Ishikawa (cell line): ENCODE measurements around the gene IZUMO1R.

Experiments
- CEBPB ChIP-seq: IDR thresholded peaks from 2 replicates; pipeline ENCODE4 v1.6.1; 2012
- CREB1 ChIP-seq: IDR thresholded peaks from 2 replicates; pipeline ENCODE4 v1.6.1; 2012; ENCODE audit warnings: low read depth
- EGR1 ChIP-seq: IDR thresholded peaks from 2 replicates; pipeline ENCODE4 v1.6.1; 2012
- EP300 ChIP-seq: IDR thresholded peaks from 2 replicates; pipeline ENCODE4 v1.6.1; 2012; ENCODE audit warnings: borderline replicate concordance
- FOXM1 ChIP-seq: IDR thresholded peaks from 2 replicates; pipeline ENCODE4 v1.6.1; 2012; ENCODE audit warnings: low read depth, borderline replicate concordance
- NFIC ChIP-seq: IDR thresholded peaks from 2 replicates; pipeline ENCODE4 v1.6.1; 2012
- RAD21 ChIP-seq: IDR thresholded peaks from 2 replicates; pipeline ENCODE4 v1.6.1; 2012; ENCODE audit warnings: low read depth
- TAF1 ChIP-seq: IDR thresholded peaks from 2 replicates; pipeline ENCODE4 v1.6.1; 2012; ENCODE audit warnings: low read depth, mild to moderate bottlenecking
- TCF12 ChIP-seq: IDR thresholded peaks from 2 replicates; pipeline ENCODE4 v1.6.1; 2012; ENCODE audit warnings: low read depth
- TEAD4 ChIP-seq: IDR thresholded peaks from 2 replicates; pipeline ENCODE4 v1.6.1; 2012
- YY1 ChIP-seq: IDR thresholded peaks from 2 replicates; pipeline ENCODE4 v1.6.1; 2012; ENCODE audit warnings: low read depth
- ZBTB7A ChIP-seq: IDR thresholded peaks from 2 replicates; pipeline ENCODE4 v1.6.1; 2012; ENCODE audit warnings: low read depth
- TF ChIP-seq, protein P1 (sequence below): IDR thresholded peaks from 2 replicates; pipeline ENCODE4 v1.6.1; 2012
- TF ChIP-seq, protein P2 (sequence below): IDR thresholded peaks from 2 replicates; pipeline ENCODE4 v1.6.1; 2012
- TF ChIP-seq, protein P3 (sequence below): IDR thresholded peaks from 2 replicates; pipeline ENCODE4 v1.6.1; 2012; ENCODE audit warnings: low read depth, mild to moderate bottlenecking

The IZUMO1R gene

DNA sequence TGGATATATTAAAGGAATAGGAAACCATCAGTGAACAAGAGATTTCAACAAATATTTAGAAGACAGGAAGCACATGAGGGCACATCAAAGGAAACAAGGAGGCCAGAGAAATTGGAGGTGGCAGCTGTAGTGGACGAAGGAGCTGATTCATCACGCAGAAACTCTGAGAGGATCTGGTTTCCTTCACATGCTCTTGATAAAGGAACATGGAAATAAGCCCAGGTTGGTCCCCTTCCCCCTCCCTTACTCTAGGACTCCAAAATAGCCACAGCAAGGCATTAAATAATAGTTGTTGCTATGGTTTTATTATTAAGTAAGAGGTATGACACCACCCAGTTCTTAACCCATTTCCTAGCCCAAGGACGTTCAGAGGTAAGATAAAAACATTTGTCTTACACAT lies 11.3 kb downstream of the IZUMO1R start:
- TF ChIP-seq EGR1 (no peak), TAF1 (no peak), YY1 (no peak), RAD21 (no peak), CREB1 (no peak), EP300 (no peak), TCF12 (no peak), TEAD4 (no peak), NFIC (no peak), ZBTB7A (no peak), CEBPB (no peak), FOXM1 (no peak)
- TF ChIP-seq, protein P1, sequence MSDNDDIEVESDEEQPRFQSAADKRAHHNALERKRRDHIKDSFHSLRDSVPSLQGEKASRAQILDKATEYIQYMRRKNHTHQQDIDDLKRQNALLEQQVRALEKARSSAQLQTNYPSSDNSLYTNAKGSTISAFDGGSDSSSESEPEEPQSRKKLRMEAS = no peak
- TF ChIP-seq, protein P2, sequence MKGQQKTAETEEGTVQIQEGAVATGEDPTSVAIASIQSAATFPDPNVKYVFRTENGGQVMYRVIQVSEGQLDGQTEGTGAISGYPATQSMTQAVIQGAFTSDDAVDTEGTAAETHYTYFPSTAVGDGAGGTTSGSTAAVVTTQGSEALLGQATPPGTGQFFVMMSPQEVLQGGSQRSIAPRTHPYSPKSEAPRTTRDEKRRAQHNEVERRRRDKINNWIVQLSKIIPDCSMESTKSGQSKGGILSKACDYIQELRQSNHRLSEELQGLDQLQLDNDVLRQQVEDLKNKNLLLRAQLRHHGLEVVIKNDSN = no peak
- TF ChIP-seq, protein P3, sequence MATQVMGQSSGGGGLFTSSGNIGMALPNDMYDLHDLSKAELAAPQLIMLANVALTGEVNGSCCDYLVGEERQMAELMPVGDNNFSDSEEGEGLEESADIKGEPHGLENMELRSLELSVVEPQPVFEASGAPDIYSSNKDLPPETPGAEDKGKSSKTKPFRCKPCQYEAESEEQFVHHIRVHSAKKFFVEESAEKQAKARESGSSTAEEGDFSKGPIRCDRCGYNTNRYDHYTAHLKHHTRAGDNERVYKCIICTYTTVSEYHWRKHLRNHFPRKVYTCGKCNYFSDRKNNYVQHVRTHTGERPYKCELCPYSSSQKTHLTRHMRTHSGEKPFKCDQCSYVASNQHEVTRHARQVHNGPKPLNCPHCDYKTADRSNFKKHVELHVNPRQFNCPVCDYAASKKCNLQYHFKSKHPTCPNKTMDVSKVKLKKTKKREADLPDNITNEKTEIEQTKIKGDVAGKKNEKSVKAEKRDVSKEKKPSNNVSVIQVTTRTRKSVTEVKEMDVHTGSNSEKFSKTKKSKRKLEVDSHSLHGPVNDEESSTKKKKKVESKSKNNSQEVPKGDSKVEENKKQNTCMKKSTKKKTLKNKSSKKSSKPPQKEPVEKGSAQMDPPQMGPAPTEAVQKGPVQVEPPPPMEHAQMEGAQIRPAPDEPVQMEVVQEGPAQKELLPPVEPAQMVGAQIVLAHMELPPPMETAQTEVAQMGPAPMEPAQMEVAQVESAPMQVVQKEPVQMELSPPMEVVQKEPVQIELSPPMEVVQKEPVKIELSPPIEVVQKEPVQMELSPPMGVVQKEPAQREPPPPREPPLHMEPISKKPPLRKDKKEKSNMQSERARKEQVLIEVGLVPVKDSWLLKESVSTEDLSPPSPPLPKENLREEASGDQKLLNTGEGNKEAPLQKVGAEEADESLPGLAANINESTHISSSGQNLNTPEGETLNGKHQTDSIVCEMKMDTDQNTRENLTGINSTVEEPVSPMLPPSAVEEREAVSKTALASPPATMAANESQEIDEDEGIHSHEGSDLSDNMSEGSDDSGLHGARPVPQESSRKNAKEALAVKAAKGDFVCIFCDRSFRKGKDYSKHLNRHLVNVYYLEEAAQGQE = no peak

DNA sequence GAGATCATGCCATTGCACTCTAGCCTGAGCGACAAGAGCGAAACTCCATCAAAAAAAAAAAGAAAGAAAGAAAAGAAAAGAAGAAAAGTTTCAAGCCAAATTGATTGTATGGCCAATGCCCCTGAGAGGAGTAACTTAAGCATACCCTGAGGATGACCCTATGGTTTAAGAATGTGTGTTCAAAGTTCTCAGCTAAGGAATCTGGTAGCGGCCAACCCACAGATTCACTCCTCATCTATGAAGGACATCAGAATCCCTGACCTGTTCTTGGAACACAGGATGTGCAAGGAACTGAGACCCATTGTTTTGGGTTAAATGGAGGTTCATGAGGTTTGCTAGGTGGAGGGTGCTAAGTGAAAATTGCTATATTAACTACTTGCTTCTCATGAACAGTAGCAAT lies 18.1 kb downstream of the IZUMO1R start:
- no peak for TF ChIP-seq EGR1
- TF ChIP-seq NFIC = no peak
- TF ChIP-seq TEAD4 = no peak
- TF ChIP-seq RAD21 = no peak
- no peak for TF ChIP-seq FOXM1

DNA sequence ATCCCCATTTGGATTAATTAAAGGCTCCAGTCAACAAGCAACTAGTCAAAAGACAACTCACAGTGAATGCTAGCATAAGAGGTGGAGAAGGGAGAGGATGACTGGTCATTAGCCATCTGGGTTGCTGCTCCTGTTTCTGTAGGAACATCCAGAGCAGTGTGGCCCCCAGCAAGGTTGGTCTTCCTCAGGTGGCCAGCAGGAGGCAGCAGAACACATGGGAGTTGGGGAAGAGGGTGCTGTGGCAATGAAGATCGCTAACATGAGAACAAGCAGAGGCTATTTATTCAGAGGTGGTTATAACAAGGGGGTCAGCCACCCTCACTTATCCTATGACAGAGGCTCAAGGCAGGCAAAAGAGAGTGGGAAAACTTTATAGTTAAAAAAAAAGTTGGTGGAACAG lies 21.3 kb downstream of the IZUMO1R start:
- peak; percentile 93 for TF ChIP-seq RAD21
- no peak for TF ChIP-seq ZBTB7A

DNA sequence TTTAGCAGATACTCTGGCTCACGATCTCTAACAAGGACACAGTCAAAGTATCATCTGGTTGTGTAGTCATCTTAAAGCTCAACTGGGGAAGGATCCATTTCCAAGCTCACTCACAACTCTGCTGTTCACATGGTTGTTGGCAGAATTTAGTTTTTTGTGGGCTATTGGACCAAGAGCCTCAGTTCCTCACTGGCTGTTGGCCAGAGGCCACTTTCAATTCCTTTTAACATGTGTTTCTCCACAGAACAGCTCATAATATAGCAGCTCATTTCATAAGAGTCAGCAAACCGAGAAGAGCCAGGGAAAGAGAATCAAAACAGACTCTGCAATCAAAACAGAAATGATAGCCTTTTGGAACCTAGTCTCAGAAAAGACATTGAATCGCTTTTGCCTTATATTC lies 22.6 kb downstream of the IZUMO1R start:
- TF ChIP-seq CREB1 (no peak), TEAD4 (no peak), ZBTB7A (no peak)
- TF ChIP-seq, protein P2 = no peak

DNA sequence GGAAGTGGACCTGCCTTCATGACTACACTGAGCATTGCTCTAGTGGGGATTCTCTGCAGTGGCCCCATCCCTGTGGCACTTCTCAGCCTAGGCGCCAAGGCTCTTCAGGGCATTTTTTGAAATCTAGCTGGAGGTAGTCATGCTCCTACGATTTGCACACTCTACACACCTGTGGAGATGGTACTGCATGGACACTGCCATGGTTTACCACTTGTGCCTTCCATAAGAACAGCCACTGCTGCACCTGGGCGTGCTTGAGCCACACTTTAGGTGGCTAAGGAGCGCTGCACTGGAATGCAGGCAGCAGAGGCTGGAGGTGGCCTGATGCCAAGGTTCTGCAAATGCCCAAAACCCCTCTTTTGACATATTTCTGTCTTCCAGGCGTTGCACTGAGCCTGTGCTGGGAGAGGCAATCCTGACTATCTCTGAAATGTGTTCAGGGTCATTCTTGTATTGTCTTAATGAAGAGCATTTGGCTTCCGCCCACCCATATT lies 24.3 kb downstream of the IZUMO1R start:
- 0 out of 2 replicates have a peak, but pooled peaks have one; percentile 8 for TF ChIP-seq TEAD4
- no peak for TF ChIP-seq CEBPB

DNA sequence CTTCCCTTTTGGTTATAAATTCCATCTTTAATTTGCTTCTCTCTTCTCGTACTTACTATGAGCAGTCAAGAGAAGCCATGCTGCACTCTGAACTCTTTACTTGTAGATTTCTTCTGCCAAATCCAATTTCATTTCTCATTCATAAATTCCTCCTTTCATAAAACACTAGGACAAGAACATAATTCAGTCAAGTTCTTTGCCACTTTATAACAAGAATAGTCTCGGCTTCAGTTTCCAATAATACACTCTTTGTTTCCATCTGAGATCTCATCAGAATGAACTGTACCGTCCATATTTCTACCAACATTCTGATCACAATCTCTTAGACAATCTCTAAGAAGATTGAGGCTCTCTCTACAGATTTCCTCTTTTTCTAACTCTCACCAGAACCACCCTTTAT lies 25.1 kb downstream of the IZUMO1R start:
- TF ChIP-seq TCF12 (no peak), NFIC (no peak), YY1 (no peak), EGR1 (no peak), EP300 (no peak), ZBTB7A (no peak), FOXM1 (no peak), CREB1 (no peak), RAD21 (no peak), CEBPB (no peak), TEAD4 (no peak), TAF1 (no peak)
- TF ChIP-seq, protein P2 = no peak
- TF ChIP-seq, protein P1 = no peak
- TF ChIP-seq, protein P3 = no peak

DNA sequence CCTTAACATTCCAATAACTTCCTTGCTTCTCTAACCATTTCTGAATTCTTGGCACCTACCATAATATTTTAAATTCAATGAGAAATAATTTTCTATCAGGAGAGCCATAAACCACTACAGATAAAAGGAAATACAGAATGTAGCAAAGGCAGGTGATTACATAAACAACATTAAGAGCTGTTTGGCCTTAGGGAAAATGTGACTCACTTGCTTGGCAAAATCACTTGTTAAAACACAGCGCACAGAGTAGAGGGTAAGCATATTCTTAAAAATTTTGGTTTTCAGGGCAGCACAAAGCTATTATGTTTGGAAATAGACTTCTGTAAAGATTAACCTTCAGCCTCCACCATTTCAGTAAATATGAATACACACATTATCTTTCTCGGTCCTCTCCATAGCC lies 26.4 kb downstream of the IZUMO1R start:
- no peak for TF ChIP-seq FOXM1
- TF ChIP-seq TEAD4 = no peak
- no peak for TF ChIP-seq NFIC
- TF ChIP-seq, protein P1 = no peak
